Embryonic facial prominence (tissue), 1 donor: ENCODE data around the gene MSL3.

Experiments used
- DNase-seq: peaks from one replicate; pipeline ENCODE4 v3.0.0-alpha.2; 2016; ENCODE audit errors: extremely low spot score

Gene MSL3

GRCh38 chrX:11759172-11759460 is 1.1 kb downstream of the MSL3 start:
- DNase-seq, result no peak

GRCh38 chrX:11759461-11760311 is 1.6 kb downstream of the MSL3 start:
- peak; percentile 75 for DNase-seq

GRCh38 chrX:11760958-11761357 is 2.9 kb downstream of the MSL3 start:
- DNase-seq, result no peak

- DNase-seq, result no peak
Observed at GRCh38 chrX:11764602-11765067, 6.6 kb downstream of the MSL3 start.

GRCh38 chrX:11765449-11765848 is 7.4 kb downstream of the MSL3 start:
- DNase-seq, result no peak

GRCh38 chrX:11766487-11766886 is 8.4 kb downstream of the MSL3 start:
- DNase-seq, result no peak

- no peak for DNase-seq
Observed at GRCh38 chrX:11768039-11768438, 10.0 kb downstream of the MSL3 start.

GRCh38 chrX:11770320-11770719 is 12.3 kb downstream of the MSL3 start:
- peak; percentile 23 for DNase-seq

GRCh38 chrX:11778230-11778629 is 20.2 kb downstream of the MSL3 start:
- DNase-seq, result no peak

- no peak for DNase-seq
Observed at GRCh38 chrX:11781133-11781532, 23.1 kb downstream of the MSL3 start.

- DNase-seq, result no peak
Observed at GRCh38 chrX:11781734-11782370, 23.8 kb downstream of the MSL3 start.

- DNase-seq, result no peak
Observed at GRCh38 chrX:11784543-11784942, 26.5 kb downstream of the MSL3 start.

GRCh38 chrX:11786862-11787261 is 28.8 kb downstream of the MSL3 start:
- DNase-seq, result no peak

GRCh38 chrX:11787564-11787963 is 29.5 kb downstream of the MSL3 start:
- DNase-seq, result no peak

GRCh38 chrX:11789809-11790208 is 31.8 kb downstream of the MSL3 start:
- DNase-seq, result no peak

- no peak for DNase-seq
Observed at GRCh38 chrX:11791090-11791489, 33.1 kb downstream of the MSL3 start.

- DNase-seq, result no peak
Observed at GRCh38 chrX:11791537-11791936, 33.5 kb downstream of the MSL3 start.

GRCh38 chrX:11792461-11793421 is 34.7 kb downstream of the MSL3 start:
- no peak for DNase-seq

- no peak for DNase-seq
Observed at GRCh38 chrX:11793734-11794133, 35.7 kb downstream of the MSL3 start.

- no peak for DNase-seq
Observed at GRCh38 chrX:11813341-11813740, 55.3 kb downstream of the MSL3 start.
